ENCODE results near the gene C9orf50.

Gene C9orf50

DNA sequence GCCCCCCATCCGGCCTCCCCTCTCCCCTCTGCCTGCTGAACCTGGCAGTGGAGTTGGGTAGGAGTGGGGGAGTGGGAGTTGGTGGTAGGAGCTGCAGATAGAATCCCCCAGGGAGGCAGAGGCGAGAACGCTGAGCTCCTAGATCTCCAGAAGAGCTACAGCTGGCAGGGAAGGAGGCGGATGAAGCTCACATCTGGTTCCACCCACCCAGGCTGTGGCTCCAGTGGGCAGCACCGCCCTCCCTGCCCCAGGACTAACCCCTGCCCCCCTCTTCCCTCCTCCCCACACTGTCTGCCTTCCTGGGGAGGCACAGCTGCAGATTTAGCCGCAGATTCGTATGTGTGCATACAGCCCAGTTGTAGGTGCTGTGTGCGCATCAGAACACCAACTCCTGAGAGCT lies 34.2 kb downstream of the C9orf50 start:
- no peak for DNase-seq

DNA sequence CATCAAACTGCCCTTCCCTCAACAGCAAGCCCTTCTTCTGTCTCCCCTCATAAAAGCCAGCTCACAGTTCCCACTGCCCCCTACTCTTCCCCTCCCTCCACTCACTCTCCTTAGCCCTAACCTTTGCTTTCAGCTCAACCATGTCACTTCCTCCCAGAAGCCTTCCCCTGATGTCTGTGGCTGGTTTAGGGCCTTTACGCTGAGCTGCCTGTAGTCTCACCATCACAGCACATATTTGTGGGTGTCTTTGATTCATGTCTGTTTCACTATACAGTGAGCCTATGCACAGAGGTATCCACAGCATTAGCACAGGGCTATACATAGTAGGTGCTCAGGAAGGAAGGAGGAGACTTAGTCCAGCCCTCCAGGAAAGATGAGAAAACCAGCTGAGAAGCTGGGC lies 34.7 kb downstream of the C9orf50 start:
- no peak for DNase-seq

DNA sequence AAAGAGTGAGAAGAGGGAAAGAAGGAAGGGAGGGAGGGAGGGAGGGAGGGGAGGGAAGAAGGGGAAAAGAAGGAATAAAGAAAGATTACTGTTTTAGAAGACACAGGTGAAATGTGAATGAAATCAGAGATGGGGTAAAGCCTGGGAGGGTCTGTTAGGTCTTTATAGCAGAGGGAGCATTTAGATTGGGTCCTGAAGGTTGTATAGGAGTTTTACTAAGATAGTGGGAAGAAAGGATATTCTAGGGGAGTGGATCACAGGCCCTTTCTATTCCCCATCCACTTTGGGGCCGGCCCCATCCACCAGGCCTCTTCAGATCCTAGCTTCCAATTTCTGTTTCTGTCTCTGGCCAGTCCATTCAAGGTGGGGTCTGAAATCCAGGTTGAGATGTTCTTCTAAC lies 35.5 kb downstream of the C9orf50 start:
- no peak for DNase-seq

DNA sequence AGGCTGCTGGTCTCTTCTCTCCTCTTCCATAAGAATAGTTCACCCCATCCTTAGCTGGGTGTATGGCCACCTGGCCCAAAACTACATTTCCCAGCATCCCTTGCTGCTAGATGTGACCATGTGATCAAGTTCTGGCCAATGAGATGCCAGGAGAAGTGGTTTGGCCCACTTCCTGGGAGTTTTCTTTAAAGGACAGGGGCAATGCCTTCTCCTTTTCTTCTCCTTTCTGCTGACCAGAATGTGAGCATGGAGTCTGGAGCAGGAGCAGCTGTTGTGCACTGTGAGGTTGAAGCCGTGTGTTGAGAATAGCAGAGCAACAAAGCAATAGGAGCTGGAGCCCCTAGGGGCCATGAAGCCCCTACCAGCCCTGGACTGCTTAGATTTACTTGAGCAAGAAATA lies 36.8 kb downstream of the C9orf50 start:
- DNase-seq, result peak; percentile 43 to 58

DNA sequence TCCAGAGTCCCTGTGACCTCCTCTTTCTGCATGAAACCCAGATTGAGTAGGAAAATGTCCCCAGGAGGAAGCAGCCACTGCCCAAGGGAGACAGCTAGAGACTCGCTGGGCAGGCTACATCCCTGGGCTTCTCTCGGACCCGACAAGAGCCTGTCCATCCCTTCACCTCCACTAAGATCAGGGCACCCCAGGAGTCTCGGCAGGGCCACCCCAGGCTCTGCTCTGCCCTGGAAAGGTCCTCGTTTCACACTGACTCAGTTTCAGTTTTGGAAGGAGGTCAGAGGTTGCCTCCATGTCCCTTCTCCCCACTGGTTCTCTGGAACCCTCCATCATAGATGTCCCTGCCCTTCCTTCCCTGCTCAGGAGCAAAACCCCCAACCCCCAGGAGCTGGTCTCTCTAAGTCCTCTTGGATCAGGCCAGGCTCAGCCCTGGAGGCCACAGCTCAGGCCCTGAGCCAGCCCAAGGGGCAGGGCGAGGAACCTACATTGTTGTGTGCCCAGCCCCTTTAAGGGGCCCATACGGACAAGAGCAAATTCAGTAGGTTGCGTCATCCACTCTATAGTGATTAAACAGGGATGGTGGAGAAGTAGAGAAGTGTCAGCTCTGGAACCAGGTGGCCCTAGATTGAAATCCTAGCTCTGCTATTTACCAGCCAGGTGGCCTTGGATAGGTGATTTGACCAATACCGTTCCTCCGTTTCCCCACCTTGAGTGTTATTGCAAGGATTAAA lies 37.4 kb downstream of the C9orf50 start:
- no peak for DNase-seq

DNA sequence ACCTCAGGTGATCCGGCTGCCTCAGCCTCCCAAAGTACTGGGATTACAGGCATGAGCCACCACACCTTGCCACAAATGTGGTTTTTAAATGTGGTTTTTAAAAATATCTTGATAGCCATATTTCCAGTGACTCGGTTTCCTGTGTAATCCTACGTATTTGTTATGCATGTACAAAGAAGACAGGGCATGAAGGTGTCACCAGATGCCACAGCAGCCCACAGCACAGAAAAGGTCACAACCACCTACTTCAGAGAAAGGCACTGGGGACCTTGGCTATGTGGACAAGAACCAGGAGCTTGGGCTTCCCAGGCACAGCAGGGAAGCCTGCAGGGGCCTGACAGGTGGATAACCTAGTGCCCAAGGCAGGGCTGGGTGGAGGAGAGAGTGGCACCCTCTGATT lies 38.0 kb downstream of the C9orf50 start:
- no peak for DNase-seq

DNA sequence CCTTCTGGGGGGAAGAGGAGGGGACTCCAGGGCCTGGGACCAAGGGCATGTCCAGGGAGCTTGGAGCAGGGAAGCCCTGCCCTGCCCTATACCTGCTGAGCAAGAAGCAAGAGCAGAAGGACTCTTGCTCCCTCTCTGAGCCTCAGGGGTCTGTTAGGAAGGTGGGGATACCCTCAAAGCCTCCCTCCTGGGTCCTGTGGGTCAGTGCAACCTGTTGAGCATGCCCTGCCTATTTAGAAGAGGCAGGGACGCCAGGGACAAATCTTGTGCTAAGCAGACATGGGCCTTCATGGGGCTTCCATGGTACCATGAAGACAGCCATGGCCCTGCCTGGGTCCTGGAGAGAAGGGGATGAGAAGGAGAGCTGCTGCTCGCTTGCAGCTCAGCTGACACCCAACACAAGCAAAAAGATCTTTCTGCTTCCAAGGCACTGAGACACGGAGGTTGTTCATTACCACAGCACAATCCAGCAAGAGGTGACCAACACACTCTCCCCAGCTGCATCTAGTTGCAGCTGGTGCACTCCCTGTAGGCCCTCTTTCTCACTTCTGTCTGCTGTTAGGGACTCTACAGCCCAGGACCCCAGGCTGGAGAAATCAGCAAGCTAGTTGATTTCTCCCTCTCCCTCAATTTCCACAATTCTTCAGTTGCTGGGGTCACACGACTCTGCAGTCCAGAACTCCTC lies 39.3 kb downstream of the C9orf50 start:
- no peak for DNase-seq

DNA sequence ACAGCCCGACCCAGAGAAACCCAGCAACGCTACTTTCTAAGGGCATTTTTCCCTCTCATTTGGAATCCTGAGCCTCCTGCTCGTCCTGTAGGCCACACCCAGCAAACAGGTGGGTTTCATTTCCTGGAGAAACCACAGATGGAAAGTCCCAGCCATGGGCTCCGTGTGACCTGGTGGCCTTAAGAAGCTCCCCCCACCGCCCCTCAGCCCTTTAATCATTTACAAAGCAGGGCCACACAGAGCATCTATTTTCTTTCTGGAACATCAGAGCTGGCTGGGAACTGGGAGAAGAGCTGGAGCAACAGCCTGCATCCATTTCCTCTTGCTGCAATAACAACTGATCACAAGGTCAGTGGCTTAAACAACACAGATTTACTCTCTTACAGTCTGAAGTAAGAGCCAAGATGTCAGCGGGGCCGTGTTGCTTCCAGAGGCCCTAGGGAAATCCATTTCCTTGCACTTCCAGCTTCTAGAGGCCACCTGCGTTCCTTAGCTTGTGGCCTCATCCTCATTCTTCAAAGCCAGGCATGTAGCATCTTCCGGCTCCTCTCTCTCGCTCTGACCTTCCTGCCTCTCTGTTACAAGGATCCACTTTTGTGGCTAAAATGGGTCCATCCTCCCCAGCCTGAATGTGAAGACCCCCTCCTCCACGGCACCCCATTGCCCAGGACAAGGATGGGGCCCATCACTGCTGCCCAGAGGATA lies 40.5 kb downstream of the C9orf50 start:
- DNase-seq, result peak; percentile 31 to 41

DNA sequence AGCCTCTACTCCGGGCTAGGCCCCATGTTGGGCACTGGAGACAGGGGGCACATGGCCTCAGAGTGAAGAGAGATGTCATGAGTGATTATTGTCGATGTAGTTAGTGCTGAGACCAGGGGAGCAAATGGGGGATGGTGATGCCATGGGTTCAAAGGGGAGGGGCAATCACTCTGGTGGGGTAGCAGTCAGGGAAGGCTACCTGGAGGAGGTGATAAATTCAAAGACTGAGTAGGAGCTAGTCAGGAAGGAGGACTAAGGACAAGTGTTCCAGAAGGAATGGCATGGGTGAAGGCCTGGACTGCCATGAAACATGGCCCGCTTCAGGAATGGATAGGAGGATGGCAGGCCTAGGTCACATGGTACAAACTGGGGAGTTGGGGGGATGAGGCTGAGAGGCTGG lies 41.6 kb downstream of the C9orf50 start:
- DNase-seq, result no peak

DNA sequence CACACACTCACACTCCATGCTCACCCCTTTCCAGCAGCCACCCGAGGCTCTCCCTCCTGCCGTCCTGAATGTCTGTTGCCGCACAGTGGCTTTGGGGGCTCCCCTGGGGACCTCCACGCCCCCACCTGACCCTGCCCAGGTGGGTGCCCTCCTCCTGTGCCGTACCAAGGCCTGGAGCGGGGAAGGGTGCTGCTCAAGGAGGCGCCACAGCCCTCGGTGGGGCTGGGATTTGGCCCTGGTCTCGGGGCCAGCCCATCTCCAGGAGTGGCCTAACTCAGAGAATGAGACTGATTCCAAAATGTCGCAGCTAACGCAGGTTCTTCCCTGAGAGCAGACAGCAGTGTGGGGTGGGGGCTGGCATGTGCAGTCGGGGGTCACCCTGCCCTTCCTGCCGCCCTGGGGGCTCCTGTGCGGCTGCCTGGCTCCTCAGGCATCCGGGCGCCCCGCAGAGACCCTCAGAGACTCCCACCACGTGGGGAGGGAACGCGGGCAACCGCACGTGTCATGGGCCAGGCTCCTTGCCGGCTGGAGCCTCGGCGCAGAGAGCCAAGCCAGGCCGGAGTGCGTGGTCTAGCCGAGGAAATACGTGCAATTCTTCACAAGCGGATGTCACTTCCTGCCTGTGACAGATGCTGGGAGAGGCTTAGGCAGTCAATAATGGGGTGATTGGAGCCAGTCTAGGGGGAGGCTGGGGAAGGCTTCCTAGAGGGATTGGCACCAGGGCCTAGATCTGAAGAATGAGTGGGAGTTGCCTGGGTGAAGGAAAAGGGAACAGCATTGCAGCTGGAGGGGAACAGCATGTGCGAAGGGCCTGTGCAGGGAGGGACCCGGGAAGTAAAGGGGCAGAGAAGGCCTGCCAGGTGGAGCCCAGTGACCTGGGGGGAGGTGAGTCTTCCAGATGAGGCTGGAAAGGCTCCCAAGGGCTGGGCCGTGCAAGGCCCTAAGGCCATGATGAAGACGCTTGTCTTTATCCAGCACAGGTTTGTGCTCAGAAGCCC lies 44.1 kb downstream of the C9orf50 start:
- DNase-seq, result no peak

DNA sequence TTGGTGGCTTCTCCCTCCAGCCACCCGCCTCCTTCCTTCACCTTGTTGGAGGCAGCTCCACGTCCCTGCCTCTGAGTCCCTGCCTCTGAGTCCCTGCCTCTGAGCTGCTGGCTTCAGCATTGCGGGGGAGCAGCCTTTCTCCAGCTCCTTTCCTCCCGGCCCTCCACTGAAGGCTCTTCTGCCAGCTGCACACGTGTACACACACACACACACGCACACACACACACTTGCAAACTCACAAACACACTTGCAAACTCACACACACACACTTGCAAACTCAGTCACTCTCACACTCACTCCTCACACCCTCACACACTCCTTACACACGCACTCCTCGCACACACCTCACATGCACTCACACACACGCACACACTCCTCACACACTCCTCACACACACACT lies 45.1 kb downstream of the C9orf50 start:
- no peak for DNase-seq

DNA sequence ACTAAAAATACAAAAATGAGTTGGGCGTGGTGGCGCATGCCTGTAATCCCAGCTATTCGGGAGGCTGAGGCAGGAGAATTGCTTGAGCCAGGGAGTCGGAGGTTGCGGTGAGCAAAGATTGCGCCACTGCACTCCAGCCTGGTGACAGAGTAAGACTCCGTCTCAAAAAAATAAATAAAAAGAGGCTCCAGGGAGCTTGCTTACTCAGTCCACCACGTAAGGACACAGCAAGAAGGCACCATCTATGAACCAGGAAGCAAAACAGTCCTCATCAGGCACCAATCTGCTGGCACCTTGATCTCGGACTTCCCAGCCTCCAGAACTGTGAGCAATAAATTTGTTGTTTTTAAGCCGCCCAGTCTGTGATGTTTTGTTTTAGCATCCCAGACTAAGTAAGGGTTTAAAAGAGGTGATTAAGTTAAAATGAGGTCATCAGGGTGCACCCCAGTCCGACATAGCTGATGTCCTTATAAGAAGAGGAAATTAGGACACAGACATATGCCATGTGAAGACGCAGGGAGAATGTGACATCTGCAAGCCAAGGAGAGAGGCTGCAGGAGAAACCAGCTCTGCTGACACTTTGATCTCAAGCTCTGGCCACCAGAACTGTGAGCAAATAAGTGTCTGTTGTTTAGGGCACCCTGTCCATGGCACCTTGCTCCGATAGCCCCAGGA lies 45.9 kb downstream of the C9orf50 start:
- no peak for DNase-seq

DNA sequence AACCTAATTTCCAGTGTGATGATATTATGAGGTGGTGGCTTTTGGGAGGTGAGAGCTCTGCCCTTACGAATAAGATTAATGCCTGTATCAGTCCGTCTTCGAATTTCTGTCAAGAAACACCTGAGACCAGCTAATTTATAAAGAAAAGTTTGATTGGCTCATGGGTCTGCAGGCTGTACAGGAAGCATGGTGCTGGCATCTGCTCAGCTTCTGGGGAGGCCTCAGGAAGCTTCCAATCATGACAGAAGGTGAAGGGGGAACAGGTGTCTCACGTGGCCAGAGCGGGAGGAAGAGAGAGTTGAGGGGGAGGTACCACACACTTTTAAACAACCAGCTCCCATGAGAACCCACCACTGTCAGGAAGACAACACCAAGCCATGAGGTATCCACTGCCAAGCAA lies 46.9 kb downstream of the C9orf50 start:
- no peak for DNase-seq

DNA sequence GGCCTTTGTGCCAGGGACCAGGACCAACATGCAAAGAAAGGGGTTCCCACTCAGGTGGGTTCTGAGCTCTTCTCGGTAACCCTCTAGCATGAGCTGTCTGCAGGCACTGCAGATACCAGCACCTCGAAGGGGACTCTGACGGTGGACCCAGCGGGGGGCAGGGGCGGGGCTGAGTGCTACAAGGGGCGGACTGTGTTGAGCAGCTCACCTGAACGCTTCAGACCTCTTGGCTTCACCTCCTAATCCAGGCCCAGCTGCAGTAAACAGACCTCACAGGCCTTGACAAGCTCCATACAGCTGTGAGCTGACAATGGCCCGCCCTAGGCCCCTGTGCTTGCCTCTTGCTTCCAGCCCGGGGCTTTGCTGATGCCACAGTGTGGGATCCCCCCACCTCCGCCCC lies 48.4 kb downstream of the C9orf50 start:
- DNase-seq, result no peak

DNA sequence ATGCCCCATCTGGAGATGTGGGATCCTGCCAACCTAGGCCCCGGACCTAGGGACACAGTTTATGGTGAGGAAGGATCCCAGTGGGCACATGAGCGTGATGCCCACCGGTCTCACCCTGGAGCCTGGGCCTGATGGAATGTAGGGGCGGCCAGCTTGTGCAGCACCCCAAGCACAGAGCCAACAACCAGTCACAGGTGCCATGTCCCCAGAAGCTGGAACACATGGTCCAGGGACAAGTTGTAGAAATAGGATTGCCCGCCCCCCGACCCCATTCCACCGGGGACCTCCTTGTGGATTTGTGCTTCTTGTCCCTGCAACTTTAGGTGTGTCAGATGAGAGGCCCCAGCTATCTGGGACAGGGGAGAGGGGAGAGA lies 48.9 kb downstream of the C9orf50 start:
- DNase-seq, result no peak

DNA sequence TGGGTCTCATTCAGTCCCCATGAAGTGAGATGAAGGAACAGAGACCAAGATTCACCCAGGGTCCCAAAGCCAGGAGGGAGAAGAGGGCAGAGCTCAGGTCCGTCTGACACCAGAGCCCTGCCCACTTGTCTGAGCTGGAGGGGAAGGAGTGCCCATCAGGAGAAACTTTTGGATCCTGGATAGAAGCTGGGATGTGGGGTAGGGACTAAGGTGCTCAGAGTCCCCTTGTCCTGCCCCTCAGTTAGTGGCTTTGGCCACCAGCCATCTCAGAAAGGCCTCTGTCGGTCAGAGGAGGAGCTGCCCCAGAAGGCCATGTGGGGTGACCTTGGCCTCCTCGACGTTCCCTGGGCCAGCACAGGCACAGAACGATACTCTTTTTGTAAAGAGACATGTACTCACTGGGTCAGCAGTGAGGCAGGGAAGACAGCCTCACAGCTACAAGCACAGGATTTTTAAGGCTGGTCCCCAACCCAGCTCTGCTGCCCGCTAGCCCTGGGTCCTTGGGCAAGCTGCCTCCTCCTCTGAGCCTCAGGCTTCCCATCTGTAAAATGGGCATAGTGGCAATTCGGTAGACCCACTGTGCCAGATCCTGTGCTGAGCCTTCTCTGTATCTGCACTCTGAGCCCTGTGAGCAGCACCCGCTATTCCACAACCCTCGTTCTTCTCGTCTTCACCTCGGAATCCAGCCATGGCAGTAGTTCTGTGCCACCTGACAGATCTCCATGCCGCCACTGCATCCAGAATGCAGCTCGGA lies 49.4 kb downstream of the C9orf50 start:
- no peak for DNase-seq

DNA sequence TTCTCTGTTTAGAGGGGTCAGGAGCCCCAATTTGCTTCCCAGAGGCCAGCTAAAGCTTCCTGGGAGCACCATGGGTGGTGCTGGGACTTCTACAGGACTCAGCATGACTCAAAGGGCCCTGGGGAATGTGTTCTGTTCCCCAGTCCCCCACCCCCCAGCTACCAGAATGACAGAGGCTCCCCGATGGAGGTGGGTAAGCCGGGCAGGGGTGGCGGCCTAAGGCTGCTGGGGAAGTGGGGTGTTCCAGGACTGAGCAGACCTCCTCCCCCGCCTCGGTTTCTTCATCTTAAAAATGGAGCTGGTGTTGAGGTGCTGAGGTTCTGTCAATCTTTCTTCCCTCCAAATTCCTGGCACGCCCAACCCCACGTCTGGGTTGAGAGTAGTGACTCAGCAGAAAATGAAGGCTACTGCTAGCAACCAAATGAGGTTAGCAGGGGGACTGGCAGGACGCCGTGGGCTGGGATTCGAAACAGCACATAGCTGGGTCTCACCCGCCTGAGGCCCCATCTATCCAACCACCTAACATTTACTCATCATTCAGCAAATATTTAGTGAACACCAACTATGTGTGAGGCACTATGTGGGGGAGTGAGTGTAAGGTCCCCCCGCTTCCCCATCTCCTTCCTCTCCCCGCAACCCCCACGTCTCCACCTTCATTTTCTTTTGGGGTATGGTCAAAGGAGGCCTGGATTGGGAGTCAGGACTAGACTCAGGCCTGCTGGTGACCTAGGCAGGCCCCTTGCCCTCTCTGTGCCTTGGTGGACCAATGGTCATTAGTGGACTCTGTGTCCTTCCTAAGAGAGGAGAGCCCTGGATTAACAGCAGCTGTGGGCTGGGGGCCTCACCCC lies 50.2 kb downstream of the C9orf50 start:
- DNase-seq, result no peak

DNA sequence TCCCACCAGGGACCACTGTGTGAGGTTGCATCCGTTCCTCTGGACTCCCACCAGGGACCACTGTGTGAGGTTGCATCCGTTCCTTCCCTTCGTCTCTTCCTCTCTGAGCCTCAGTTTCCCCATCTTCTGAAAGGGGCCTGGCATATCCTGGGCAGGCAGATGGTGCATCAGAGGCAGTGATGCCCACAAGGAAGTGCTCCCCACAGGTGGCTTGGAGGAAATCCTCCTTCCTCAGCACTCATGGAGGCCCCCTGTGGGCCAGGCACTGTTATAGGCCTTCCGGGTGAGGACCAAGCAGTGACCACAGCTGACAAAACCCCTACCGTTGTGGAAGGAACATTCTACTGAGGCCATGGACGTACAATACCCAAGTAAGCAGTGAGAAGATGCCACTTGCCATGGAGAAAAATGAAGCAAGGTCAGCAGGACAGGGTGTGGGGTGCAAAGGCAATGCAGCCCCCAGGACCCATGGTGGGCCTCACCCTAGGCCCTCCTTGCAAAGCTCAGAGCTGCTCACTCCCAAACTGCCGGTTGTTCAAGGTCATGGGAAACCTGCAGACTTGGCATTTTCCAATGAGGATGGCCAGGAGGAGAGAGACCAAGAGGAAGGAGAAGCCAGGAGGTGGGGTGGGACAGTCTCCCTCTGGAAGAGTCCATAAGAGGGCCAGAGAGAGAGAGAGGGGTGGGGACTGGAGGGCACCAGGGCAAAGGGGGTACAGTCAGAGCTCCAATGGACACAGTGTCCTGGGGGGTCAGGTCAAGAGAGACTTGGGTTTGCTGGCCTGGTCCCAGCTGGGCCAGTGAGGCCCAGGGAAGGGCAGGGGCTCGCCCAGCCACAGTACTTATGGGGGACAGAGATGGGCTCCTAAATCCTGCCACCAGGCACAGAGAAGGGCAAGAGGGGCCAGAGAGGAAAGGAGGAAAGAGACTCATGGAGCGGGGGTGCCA lies 51.1 kb downstream of the C9orf50 start:
- DNase-seq, result no peak

All from activated CD4-positive, alpha-beta T cell treated with anti-CD3 and anti-CD28 coated beads for 4 hours (primary cell).